IMR-90 (cell line): ENCODE results near the gene PAK5. TPM values are rescaled to one million over a fixed set of nuclear protein-coding genes. Genes with fewer than 3 reads are reported as not detected.

Experiments used
- ATAC-seq: fragments of 200-7000 bp; cut with Tn5 transposase; 2 replicates; pipeline ENCODE4 v1.9.1; 2020; ENCODE audit warnings: low read depth, mild to moderate bottlenecking, moderate library complexity
- BruUV-seq: library from RNA; stranded (reverse); fragments of 400-500 nt; replicated peaks from 2 replicates; lab custom pipeline; 2021; lab: Mats Ljungman, UMichigan
- CTCF ChIA-PET: fragments of 300-600 bp; formaldehyde crosslinking; extraction: SDS; loops from one replicate; lab custom pipeline; 2021; ENCODE audit warnings: antibody characterized with exemption; lab: Yijun Ruan, JAX
- POLR2A ChIA-PET: fragments of 300-600 bp; sonication (Branson Sonifier 250); formaldehyde crosslinking; loops from one replicate; lab custom pipeline; 2022; ENCODE audit warnings: antibody characterized with exemption; ENCODE audit not compliant: unreplicated experiment; lab: Charles Lee
- DNase-seq: peaks from one replicate; pipeline ENCODE4 v3.0.0; 2013
- H2AFZ ChIP-seq: replicated peaks from 2 replicates; pipeline ENCODE3; 2013; ENCODE audit warnings: low read length, mild to moderate bottlenecking; ENCODE audit not compliant: poor library complexity
- H2AK5ac ChIP-seq: 2 replicates; pipeline ENCODE4 v1.6.1; 2013; ENCODE audit warnings: low read depth, low read length, inconsistent platforms
- H2AK9ac ChIP-seq: replicated peaks from 2 replicates; pipeline ENCODE3; 2013; ENCODE audit warnings: mild to moderate bottlenecking, low read depth, low read length, moderate library complexity; ENCODE audit not compliant: poor library complexity
- H2BK120ac ChIP-seq: 2 replicates; pipeline ENCODE4 v1.6.1; 2013; ENCODE audit warnings: low read depth, low read length, inconsistent platforms
- H2BK15ac ChIP-seq: 3 replicates; pipeline ENCODE4 v1.6.1; 2013; ENCODE audit warnings: low read depth, low read length, inconsistent platforms
- H2BK20ac ChIP-seq: 2 replicates; pipeline ENCODE4 v1.6.1; 2013; ENCODE audit warnings: low read depth, mild to moderate bottlenecking, inconsistent platforms, low read length, moderate library complexity
- H2BK5ac ChIP-seq: 2 replicates; pipeline ENCODE4 v1.6.1; 2013; ENCODE audit warnings: mild to moderate bottlenecking, low read depth, low read length, inconsistent platforms; ENCODE audit not compliant: poor library complexity, severe bottlenecking
- H3K14ac ChIP-seq: replicated peaks from 2 replicates; pipeline ENCODE4 v1.6.1; 2013; ENCODE audit warnings: low read depth, low read length, inconsistent platforms
- H3K18ac ChIP-seq: 2 replicates; pipeline ENCODE4 v1.6.1; 2013; ENCODE audit warnings: low read depth, low read length, control low read depth
- H3K23ac ChIP-seq: 2 replicates; pipeline ENCODE4 v1.6.1; 2013; ENCODE audit warnings: low read depth, low read length, inconsistent platforms
- H3K27ac ChIP-seq: 2 replicates; pipeline ENCODE4 v1.5.1; 2013; ENCODE audit warnings: mild to moderate bottlenecking, control low read depth, low read length; ENCODE audit not compliant: insufficient read depth
- H3K27me3 ChIP-seq: 2 replicates; pipeline ENCODE4 v1.6.1; 2013; ENCODE audit warnings: low read length; ENCODE audit not compliant: control insufficient read depth, insufficient read depth
- H3K36me3 ChIP-seq: 2 replicates; pipeline ENCODE4 v1.6.1; 2013; ENCODE audit warnings: low read length, mixed read lengths; ENCODE audit not compliant: control insufficient read depth, insufficient read depth
- H3K4ac ChIP-seq: 2 replicates; pipeline ENCODE4 v1.6.1; 2013; ENCODE audit warnings: low read depth, low read length, inconsistent platforms
- H3K4me1 ChIP-seq: 2 replicates; pipeline ENCODE4 v1.6.1; 2013; ENCODE audit warnings: low read length, mixed read lengths; ENCODE audit not compliant: control insufficient read depth, insufficient read depth
- H3K4me2 ChIP-seq: 2 replicates; pipeline ENCODE4 v1.6.1; 2013; ENCODE audit warnings: low read depth, mild to moderate bottlenecking, control low read depth, low read length, moderate library complexity
- H3K4me3 ChIP-seq: 2 replicates; pipeline ENCODE4 v1.5.1; 2013; ENCODE audit warnings: low read depth, mild to moderate bottlenecking, control low read depth, low read length, moderate library complexity; ENCODE audit not compliant: insufficient read depth
- H3K56ac ChIP-seq: 2 replicates; pipeline ENCODE4 v1.6.1; 2013; ENCODE audit warnings: low read length, inconsistent platforms; ENCODE audit not compliant: insufficient read depth; ENCODE audit errors: extremely low read depth
- H3K79me1 ChIP-seq, 2 experiments: 2 replicates each; pipeline ENCODE4 v1.6.1; 2013; ENCODE audit warnings: low read length in 2 of 2, inconsistent platforms in 1 of 2, low read depth in 1 of 2
- H3K9ac ChIP-seq: 2 replicates; pipeline ENCODE4 v1.6.1; 2013; ENCODE audit warnings: low read depth, low read length, control low read depth
- H3K9me1 ChIP-seq: 2 replicates; pipeline ENCODE4 v1.6.1; 2013; ENCODE audit warnings: low read length, inconsistent platforms; ENCODE audit not compliant: insufficient read depth
- H3K9me3 ChIP-seq: 2 replicates; pipeline ENCODE4 v1.6.1; 2013; ENCODE audit warnings: low read length; ENCODE audit not compliant: control insufficient read depth, insufficient read depth
- H4K20me1 ChIP-seq: 2 replicates; pipeline ENCODE4 v1.6.1; 2013; ENCODE audit warnings: low read length, inconsistent platforms; ENCODE audit not compliant: insufficient read depth
- H4K5ac ChIP-seq: 2 replicates; pipeline ENCODE4 v1.6.1; 2013; ENCODE audit warnings: mild to moderate bottlenecking, low read depth, low read length, control low read depth
- H4K8ac ChIP-seq, 2 experiments: 2 replicates each; pipeline ENCODE4 v1.6.1; 2013; ENCODE audit warnings: low read depth in 2 of 2, low read length in 2 of 2, control low read depth in 1 of 2, inconsistent platforms in 1 of 2
- H4K91ac ChIP-seq: 2 replicates; pipeline ENCODE4 v1.6.1; 2013; ENCODE audit warnings: low read depth, low read length, inconsistent platforms; ENCODE audit not compliant: insufficient read depth
- MAZ ChIP-seq: IDR thresholded peaks from 2 replicates; pipeline ENCODE4 v1.6.1; 2012; ENCODE audit warnings: low read depth, mild to moderate bottlenecking, low read length, improper control_type of control experiment, moderate library complexity, borderline replicate concordance
- RAD21 ChIP-seq: IDR thresholded peaks from 2 replicates; pipeline ENCODE4 v1.6.1; 2012; ENCODE audit warnings: low read length, improper control_type of control experiment
- RCOR1 ChIP-seq: IDR thresholded peaks from 2 replicates; pipeline ENCODE4 v1.6.1; 2012; ENCODE audit warnings: mild to moderate bottlenecking, low read length, improper control_type of control experiment; ENCODE audit not compliant: insufficient replicate concordance
- WGBS, 2 experiments: methylation state at CpG; one replicate each; pipeline versions ENCODE4 v1.1.5 to v1.1.7; 2013; ENCODE audit warnings: missing lambda C conversion rate in 2 of 2; ENCODE audit not compliant: insufficient read length in 1 of 2; ENCODE audit errors: extremely low coverage in 2 of 2; 5-methylcytosine and 5-hydroxymethylcytosine counted together
- dilution Hi-C: fragments of 300-500 bp; cut with HindIII; formaldehyde crosslinking; loops from one replicate; pipeline ENCODE4 v1.14.3; 2018; ENCODE audit warnings: low sequenced_read_pairs; ENCODE audit not compliant: unreplicated experiment
- in situ Hi-C: fragments of 300-500 bp; cut with MboI; formaldehyde crosslinking; loops from 3 replicates; pipeline ENCODE4 v1.14.3; 2019; ENCODE audit warnings: low sequenced_read_pairs, inconsistent platforms, mixed read lengths
- intact Hi-C: fragments of 100-400 bp; cut with micrococcal nuclease; formaldehyde crosslinking; loops from 2 replicates; pipeline ENCODE4 v1.10.0; 2022
- polyA plus RNA-seq, 3 experiments: library from polyadenylated mRNA; depleted of rRNA; stranded (reverse); fragments of >200 nt; gene quantifications; 2 replicates each; pipeline ENCODE4 v1.2.3, GENCODE V29; 2012; ENCODE audit warnings: low replicate concordance in 1 of 3
- total RNA-seq: library from RNA; depleted of rRNA; stranded (reverse); fragments of >200 nt; gene quantifications from 2 replicates; pipeline ENCODE4 v1.2.3, GENCODE V29; 2012
- TF ChIP-seq, protein P1 (sequence below): fragments of 150-350 bp; IDR thresholded peaks from 2 replicates; pipeline ENCODE4 v1.6.1; 2017; ENCODE audit warnings: mild to moderate bottlenecking, antibody characterized with exemption, low read length, low read depth

Gene PAK5
- total and polyA plus RNA-seq, 2 of the 4 experiments (the other 2 are of a cell fraction), result not detected

DNA sequence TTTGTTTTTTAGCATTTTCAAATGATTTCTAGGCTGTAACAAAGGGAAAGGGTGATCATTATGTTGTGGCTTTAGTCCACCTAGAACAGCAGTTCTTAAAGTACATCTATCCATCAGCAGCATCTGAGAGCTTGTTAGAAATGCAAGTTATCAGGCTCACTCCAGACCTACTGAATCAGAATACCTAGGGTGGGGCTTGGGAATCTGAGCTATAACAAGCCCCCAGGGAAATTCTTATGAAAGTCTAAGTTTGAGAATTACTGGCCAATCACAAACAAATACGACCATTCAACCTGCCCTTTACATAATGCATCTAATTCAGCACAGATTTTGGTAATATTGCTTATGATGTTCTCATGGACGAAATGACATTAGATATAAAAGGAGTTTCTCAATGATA is 201.0 kb downstream of the PAK5 start:
- no TSS peak for BruUV-seq
- Histone ChIP-seq H3K9me1 (no peaks in the 10 kb centered on the region), H3K4me3 (no peak overlapping the region), H4K20me1 (no peaks in the 10 kb centered on the region), H3K9me3 (no peaks in the 10 kb centered on the region), H4K8ac (no peak overlapping the region), H3K4ac (no peak overlapping the region), H2BK20ac (no peak overlapping the region), H3K23ac (no peak overlapping the region), H3K4me1 (no peaks in the 10 kb centered on the region), H3K27ac (no peak overlapping the region), H3K9ac (no peak overlapping the region), H4K91ac (no peak overlapping the region), H2BK15ac (no peak overlapping the region), H2AK9ac (no peak overlapping the region), H3K18ac (no peak overlapping the region), H3K56ac (no peak overlapping the region), H2AFZ (no peak overlapping the region), H3K36me3 (no peaks in the 10 kb centered on the region), H3K4me2 (no peak overlapping the region), H3K79me1 (no peaks in the 10 kb centered on the region), H3K14ac (no peak overlapping the region), H4K5ac (no peak overlapping the region), H2AK5ac (no peak overlapping the region), H3K27me3 (no peaks in the 10 kb centered on the region; the same call in none of the 2 replicates), H2BK120ac (no peak overlapping the region), H2BK5ac (no peak overlapping the region)
- TF ChIP-seq RCOR1, result no peak
- no peak for TF ChIP-seq MAZ
- TF ChIP-seq, protein P1, sequence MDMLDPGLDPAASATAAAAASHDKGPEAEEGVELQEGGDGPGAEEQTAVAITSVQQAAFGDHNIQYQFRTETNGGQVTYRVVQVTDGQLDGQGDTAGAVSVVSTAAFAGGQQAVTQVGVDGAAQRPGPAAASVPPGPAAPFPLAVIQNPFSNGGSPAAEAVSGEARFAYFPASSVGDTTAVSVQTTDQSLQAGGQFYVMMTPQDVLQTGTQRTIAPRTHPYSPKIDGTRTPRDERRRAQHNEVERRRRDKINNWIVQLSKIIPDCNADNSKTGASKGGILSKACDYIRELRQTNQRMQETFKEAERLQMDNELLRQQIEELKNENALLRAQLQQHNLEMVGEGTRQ, result no peak
- TF ChIP-seq RAD21, result no peak
- DNase-seq (no peak), ATAC-seq (no peak)
- WGBS, 2 experiments, result no CpG with 5 or more reads among the region's 2 CpGs
- ChIA-PET CTCF (interaction anchor here (1.3 kb wide), 1 partner anchor 275 kb away, joined by 3 read pairs; no protein-coding TSS in a partner anchor), POLR2A (no interaction called here)
- intact Hi-C loops, result no loop called here
- dilution Hi-C loops, result no loop called here
- in situ Hi-C loops, result no loop called here
